T-helper 1 cell treated with Interleukin-12 subunit alpha and Interleukin-12 subunit beta and Interleukin-4 antibody, amounts not matched to agents 30 ng/mL and 1 ng/mL, for 36 hours (primary cell): Measurements from ENCODE around the gene TRIM59. TPM values are rescaled to one million over a fixed set of nuclear protein-coding genes. Genes with fewer than 3 reads are reported as not detected.

Experiments used
- total RNA-seq: library from RNA; stranded (reverse); gene quantifications from 2 replicates; pipeline ENCODE4 v1.2.3, GENCODE V29; 2022

Gene TRIM59
- total RNA-seq, 1 donor from 2014 or later, result 45.1 TPM

Other genes starting within 250 kb of the TRIM59 start
- gene C3orf80, start 224.4 kb downstream of the TRIM59 start, total RNA-seq, result 0.17 TPM in 1 of 2 replicates, not detected in the other
- 25.1 and 25.3 TPM in 2 replicates for gene IFT80, start 50.6 kb downstream of the TRIM59 start, total RNA-seq
- gene SMC4, start 50.1 kb downstream of the TRIM59 start, total RNA-seq, result 197 and 212 TPM in 2 replicates
- 49.3 and 51.5 TPM in 2 replicates for gene KPNA4, start 115.8 kb upstream of the TRIM59 start, total RNA-seq
- not detected in 2 replicates for gene ARL14, start 227.4 kb upstream of the TRIM59 start, total RNA-seq